Choroid plexus epithelial cell (primary cell): ENCODE results near the gene BAIAP3.
"Not testable (repeated sequence)": the region's sequence is repeated elsewhere in the genome, so short reads cannot be mapped to it uniquely, and the experiment has no call there.

Source experiments
- DNase-seq: peaks from one replicate; pipeline ENCODE4 v3.0.0-alpha.2; 2010; ENCODE audit warnings: low read depth
- H3K4me3 ChIP-seq: 2 replicates; pipeline ENCODE4 v1.5.1; 2011; ENCODE audit warnings: low read depth, mild to moderate bottlenecking, control low read depth, low read length, moderate library complexity
- CTCF ChIP-seq: conservative IDR thresholded peaks from 2 replicates; pipeline ENCODE4 v1.5.1; 2011; ENCODE audit warnings: low read depth, mild to moderate bottlenecking, control low read depth, inconsistent platforms, low read length, moderate library complexity

Gene BAIAP3

GRCh38 chr16:1326391-1326790 lies 7.1 kb upstream of the BAIAP3 start:
- TF ChIP-seq CTCF: no peak
- DNase-seq: no peak
- no peak overlapping the region for H3K4me3 ChIP-seq

- DNase-seq: no peak
- TF ChIP-seq CTCF: no peak
- no peak overlapping the region for H3K4me3 ChIP-seq
These were observed 6.4 kb upstream of the BAIAP3 start for GRCh38 chr16:1326946-1327618.

- H3K4me3 ChIP-seq: no peak overlapping the region
- no peak for TF ChIP-seq CTCF
- no peak for DNase-seq
These were observed 5.9 kb upstream of the BAIAP3 start for GRCh38 chr16:1327619-1327947.

GRCh38 chr16:1328136-1328535 lies 5.3 kb upstream of the BAIAP3 start:
- H3K4me3 ChIP-seq, DNase-seq: not testable (repeated sequence)

GRCh38 chr16:1328961-1329360 lies 4.5 kb upstream of the BAIAP3 start:
- not testable (repeated sequence) for DNase-seq, H3K4me3 ChIP-seq

- TF ChIP-seq CTCF: peak; percentile 58
- H3K4me3 ChIP-seq: no peak overlapping the region
- no peak for DNase-seq
These were observed 3.1 kb upstream of the BAIAP3 start for GRCh38 chr16:1330260-1330914.

GRCh38 chr16:1330931-1331711 lies 2.3 kb upstream of the BAIAP3 start:
- peak; percentile 9 for TF ChIP-seq CTCF
- no peak for DNase-seq
- H3K4me3 ChIP-seq: peak overlapping the region; percentile 14
